DOHH2 (cell line): ENCODE data around the gene PRR16.

Experiments
- CTCF ChIP-seq: fragments of 200-600 bp; sonication (generic); IDR thresholded peaks from one replicate; pipeline ENCODE4 v1.5.1; 2014; ENCODE audit warnings: antibody characterized with exemption, mild to moderate bottlenecking, low read depth, low read length; ENCODE audit not compliant: poor library complexity, severe bottlenecking
- EZH2phosphoT487 ChIP-seq: fragments of 200-600 bp; sonication (generic); IDR thresholded peaks from 2 replicates; pipeline ENCODE4 v1.6.1; 2017; ENCODE audit warnings: borderline replicate concordance, mild to moderate bottlenecking, antibody characterized with exemption, low read length, moderate library complexity, mixed read lengths

GRCh38 chr5:120449501-120449900 lies 14.6 kb upstream of the PRR16 start:
- TF ChIP-seq CTCF (no peak), EZH2phosphoT487 (no peak)
